Neural crest cell (in vitro differentiated cells): ENCODE results near the gene DENND1A. TPM values are rescaled to one million over a fixed set of nuclear protein-coding genes. Genes with fewer than 3 reads are reported as not detected.
A peak's percentile ranks its signal among the peaks of the same experiment; 100 is the strongest.
"Not testable (repeated sequence)": the region's sequence is repeated elsewhere in the genome, so short reads cannot be mapped to it uniquely, and the experiment has no call there.

ENCODE experiments used
- DNase-seq: peaks from one replicate; pipeline ENCODE4 v3.0.0; 2021; ENCODE audit warnings: low read depth, mixed read lengths, low spot score
- H3K27ac Mint-ChIP-seq: one replicate; pipeline ENCODE4 v1.8.0; 2021; ENCODE audit warnings: mild to moderate bottlenecking, mixed read lengths; ENCODE audit not compliant: unreplicated experiment
- H3K27me3 Mint-ChIP-seq: 2 replicates; pipeline ENCODE4 v1.8.0; 2021; ENCODE audit warnings: low read depth, mild to moderate bottlenecking, mixed read lengths
- H3K36me3 Mint-ChIP-seq: 2 replicates; pipeline ENCODE4 v1.8.0; 2021; ENCODE audit warnings: low read depth, mild to moderate bottlenecking, mixed read lengths
- H3K4me1 Mint-ChIP-seq: 2 replicates; pipeline ENCODE4 v1.8.0; 2021; ENCODE audit warnings: mixed read lengths
- H3K4me3 Mint-ChIP-seq: one replicate; pipeline ENCODE4 v1.8.0; 2021; ENCODE audit warnings: mild to moderate bottlenecking, mixed read lengths
- H3K9me3 Mint-ChIP-seq: 2 replicates; pipeline ENCODE4 v1.8.0; 2021; ENCODE audit warnings: mixed read lengths
- CTCF ChIP-seq: fragments of 200-600 bp; sonication (generic); conservative IDR thresholded peaks from 2 replicates; pipeline ENCODE4 v1.5.0; 2021; ENCODE audit warnings: antibody characterized with exemption, mild to moderate bottlenecking
- long read RNA-seq: library from polyadenylated mRNA; unstranded; transcript quantifications from one replicate; pipeline ENCODE4 v2.0.0, GENCODE V29; 2020
- total RNA-seq: library from RNA; stranded (reverse); gene quantifications from 2 replicates; pipeline ENCODE4 v1.2.1, GENCODE V29; 2021

Gene DENND1A
- total RNA-seq: 17.8 and 21.9 TPM in 2 replicates
- long read RNA-seq, partial matches to known transcripts: 1 of 7 reads
- long read RNA-seq, other reads (novel, unspliced or antisense): 6 of 7 reads

- H3K27me3 Mint-ChIP-seq: peaks cover 52% of the 10 kb centered on the region
- no peaks in the 10 kb centered on the region for H3K36me3 Mint-ChIP-seq
- peak within 1 kb of the TSS; percentile 10 for H3K27ac Mint-ChIP-seq
- peaks cover 25% of the 10 kb centered on the region for H3K4me1 Mint-ChIP-seq
- no peaks in the 10 kb centered on the region for H3K9me3 Mint-ChIP-seq
- no peak for TF ChIP-seq CTCF
- DNase-seq: peak; percentile 92
- H3K4me3 Mint-ChIP-seq: peak within 1 kb of the TSS; percentile 92
Measured at GRCh38 chr9:123929870-123930831, at the start of gene DENND1A. TSS of gene DENND1A (minus strand) at chr9:123930126. CDS start at chr9:123929905, 221 bp downstream.

GRCh38 chr9:123978981-123979380 is 49.1 kb upstream of the DENND1A start:
- DNase-seq: no peak
- Mint-ChIP-seq H3K9me3 (no peaks in the 10 kb centered on the region), H3K27ac (no peak overlapping the region), H3K4me1 (no peaks in the 10 kb centered on the region), H3K27me3 (peaks cover 68% of the 10 kb centered on the region), H3K36me3 (no peaks in the 10 kb centered on the region), H3K4me3 (no peak overlapping the region)
- TF ChIP-seq CTCF: no peak

- peaks cover 44% of the 10 kb centered on the region for H3K27me3 Mint-ChIP-seq
- H3K9me3 Mint-ChIP-seq, H3K4me3 Mint-ChIP-seq, H3K36me3 Mint-ChIP-seq, H3K4me1 Mint-ChIP-seq, DNase-seq, H3K27ac Mint-ChIP-seq: not testable (repeated sequence)
Measured at GRCh38 chr9:123976579-123976978, 46.7 kb upstream of the DENND1A start.

- peaks cover 37% of the 10 kb centered on the region for H3K27me3 Mint-ChIP-seq
- no peak overlapping the region for H3K4me3 Mint-ChIP-seq
- no peak for TF ChIP-seq CTCF
- H3K27ac Mint-ChIP-seq: no peak overlapping the region
- no peaks in the 10 kb centered on the region for H3K36me3 Mint-ChIP-seq
- no peaks in the 10 kb centered on the region for H3K4me1 Mint-ChIP-seq
- no peaks in the 10 kb centered on the region for H3K9me3 Mint-ChIP-seq
- DNase-seq: no peak
Measured at GRCh38 chr9:123975871-123976270, 45.9 kb upstream of the DENND1A start.

- no peaks in the 10 kb centered on the region for H3K4me1 Mint-ChIP-seq
- no peak overlapping the region for H3K4me3 Mint-ChIP-seq
- DNase-seq: no peak
- H3K36me3 Mint-ChIP-seq: no peaks in the 10 kb centered on the region
- no peak overlapping the region for H3K27ac Mint-ChIP-seq
- H3K27me3 Mint-ChIP-seq: peaks cover 31% of the 10 kb centered on the region
- no peaks in the 10 kb centered on the region for H3K9me3 Mint-ChIP-seq
- TF ChIP-seq CTCF: no peak
Measured at GRCh38 chr9:123974471-123974870, 44.5 kb upstream of the DENND1A start.
